Mucosa of rectum (tissue), 2 donors: Measurements from ENCODE around the gene DUSP8.

Experiments used
- H3K27ac ChIP-seq, 2 donors: one replicate each; pipeline ENCODE4 v1.7.0; 2013; ENCODE audit warnings: inconsistent platforms in 2 of 2, low read depth in 2 of 2, low read length in 2 of 2
- H3K27me3 ChIP-seq, 2 donors: one replicate each; pipeline ENCODE4 v1.7.0; 2013; ENCODE audit warnings: low read length in 2 of 2; ENCODE audit not compliant: control insufficient read depth in 2 of 2, insufficient read depth in 2 of 2
- H3K36me3 ChIP-seq, 2 donors: one replicate each; pipeline ENCODE4 v1.7.0; 2013; ENCODE audit warnings: low read length in 2 of 2; ENCODE audit not compliant: control insufficient read depth in 2 of 2, insufficient read depth in 2 of 2
- H3K4me1 ChIP-seq, 2 donors: one replicate each; pipeline ENCODE4 v1.7.0; 2013; ENCODE audit warnings: low read length in 2 of 2, mild to moderate bottlenecking in 1 of 2; ENCODE audit not compliant: control insufficient read depth in 2 of 2, insufficient read depth in 2 of 2
- H3K4me3 ChIP-seq, 2 donors: one replicate each; pipeline ENCODE4 v1.7.0; 2013; ENCODE audit warnings: low read length in 2 of 2
- H3K9ac ChIP-seq, 2 donors: one replicate each; pipeline ENCODE4 v1.7.0; 2013; ENCODE audit warnings: low read length in 2 of 2, low read depth in 1 of 2, mild to moderate bottlenecking in 1 of 2
- H3K9me3 ChIP-seq, 2 donors: one replicate each; pipeline ENCODE4 v1.7.0; 2013; ENCODE audit warnings: low read length in 2 of 2; ENCODE audit not compliant: control insufficient read depth in 2 of 2
- donor health status: healthy.
- donor health status: Normal muscosa, but diverticular disease.

Gene DUSP8

GRCh38 chr11:1508491-1508891 is 63.6 kb downstream of the DUSP8 start:
- Histone ChIP-seq H3K4me1 (peaks cover 2 to 3% of the 10 kb centered on the region in 2 donors), H3K9ac (no peak overlapping the region), H3K27ac (no peak overlapping the region)

GRCh38 chr11:1507381-1508140 is 64.5 kb downstream of the DUSP8 start:
- H3K4me1 ChIP-seq: peaks cover 2 to 6% of the 10 kb centered on the region in 2 donors

More at GRCh38 chr11:1508491-1508891, 63.6 kb downstream of the DUSP8 start:
- Histone ChIP-seq H3K4me3 (no peak overlapping the region), H3K36me3 (no peaks in the 10 kb centered on the region), H3K27me3 (no peaks in the 10 kb centered on the region), H3K9me3 (no peaks in the 10 kb centered on the region)

DNA sequence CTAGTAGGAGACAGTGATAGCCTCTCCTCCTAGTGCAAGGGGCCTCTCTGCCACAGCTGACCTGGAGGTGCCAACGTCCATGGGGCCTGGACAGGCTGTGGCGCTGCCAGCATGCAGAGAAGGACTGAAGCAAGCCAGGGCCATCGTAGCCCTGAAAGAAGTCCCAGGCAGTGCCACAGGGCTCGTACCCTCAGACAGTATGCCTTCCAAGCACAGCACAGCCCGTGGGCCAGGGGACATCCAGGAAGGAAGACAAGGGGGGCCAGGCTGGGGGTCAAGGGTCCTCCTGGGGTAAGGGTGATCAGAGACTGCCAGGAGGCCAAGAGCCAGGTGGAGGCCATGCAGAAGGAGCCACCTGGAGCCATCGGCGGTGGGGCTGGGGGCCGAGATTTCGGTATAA is 65.1 kb downstream of the DUSP8 start:
- Histone ChIP-seq H3K27ac (no peak overlapping the region), H3K4me1 (peaks cover 2 to 6% of the 10 kb centered on the region in 2 donors), H3K9ac (no peak overlapping the region)

More at GRCh38 chr11:1507381-1508140, 64.5 kb downstream of the DUSP8 start:
- Histone ChIP-seq H3K4me3 (no peak overlapping the region), H3K9ac (no peak overlapping the region), H3K36me3 (no peaks in the 10 kb centered on the region), H3K9me3 (no peaks in the 10 kb centered on the region), H3K27ac (no peak overlapping the region), H3K27me3 (no peaks in the 10 kb centered on the region)

GRCh38 chr11:1505480-1505879 is 66.6 kb downstream of the DUSP8 start:
- Histone ChIP-seq H3K4me3 (no peak overlapping the region), H3K4me1 (peaks cover 2 to 6% of the 10 kb centered on the region in 2 donors), H3K36me3 (no peaks in the 10 kb centered on the region), H3K9me3 (no peaks in the 10 kb centered on the region), H3K27me3 (no peaks in the 10 kb centered on the region), H3K27ac (no peak overlapping the region), H3K9ac (no peak overlapping the region)

More for the DNA sequence above, 65.1 kb downstream of the DUSP8 start:
- Histone ChIP-seq H3K9me3 (no peaks in the 10 kb centered on the region), H3K36me3 (no peaks in the 10 kb centered on the region), H3K27me3 (no peaks in the 10 kb centered on the region), H3K4me3 (no peak overlapping the region)

DNA sequence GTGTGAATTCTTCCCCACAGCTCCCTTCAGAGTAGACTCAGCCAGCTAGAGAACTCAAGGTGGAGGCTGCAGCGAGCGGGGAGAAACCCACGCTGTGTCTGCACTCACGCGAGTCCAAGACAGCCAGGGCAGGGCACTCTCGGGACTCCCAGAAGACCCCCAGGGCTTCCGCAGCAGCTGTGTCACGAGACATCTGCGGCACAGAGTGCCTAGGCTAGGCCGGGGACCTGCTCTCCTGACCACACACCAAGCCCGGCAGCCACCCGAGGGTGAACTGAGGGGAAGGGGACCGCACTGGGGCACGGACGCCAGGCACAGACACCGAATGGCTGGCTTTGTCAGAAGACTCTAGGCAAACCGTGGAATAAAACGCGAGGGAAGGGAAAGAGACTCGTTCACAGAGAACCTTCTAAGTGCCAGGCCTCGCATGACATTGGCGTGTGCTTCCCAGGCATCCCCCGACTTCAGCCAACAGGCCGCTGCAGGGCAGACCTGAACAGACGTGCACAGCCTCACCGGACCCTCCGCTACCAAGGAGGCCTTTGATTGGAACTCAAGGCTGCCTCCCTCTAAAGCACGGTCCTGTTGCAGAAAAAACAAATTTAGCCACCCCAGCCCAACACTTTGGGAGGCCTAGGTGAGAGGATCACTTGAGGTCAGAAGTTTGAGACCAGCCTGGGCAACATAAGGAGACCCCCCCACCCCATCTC is 67.3 kb downstream of the DUSP8 start:
- Histone ChIP-seq H3K9me3 (no peaks in the 10 kb centered on the region), H3K9ac (no peak overlapping the region), H3K27ac (no peak overlapping the region), H3K4me3 (no peak overlapping the region), H3K4me1 (peaks cover 2 to 6% of the 10 kb centered on the region in 2 donors), H3K27me3 (no peaks in the 10 kb centered on the region), H3K36me3 (peaks cover 0 to 4% of the 10 kb centered on the region in 2 donors)

- Histone ChIP-seq H3K27ac (no peak overlapping the region), H3K4me1 (peaks cover 2 to 6% of the 10 kb centered on the region in 2 donors), H3K9me3 (no peaks in the 10 kb centered on the region), H3K27me3 (no peaks in the 10 kb centered on the region), H3K9ac (no peak overlapping the region), H3K36me3 (peaks cover 0 to 10% of the 10 kb centered on the region in 2 donors), H3K4me3 (no peak overlapping the region)
Measured at GRCh38 chr11:1504138-1504537, 67.9 kb downstream of the DUSP8 start.
